Activated CD8-positive, alpha-beta memory T cell treated with anti-CD3 and anti-CD28 coated beads, Interleukin-2, amount 50 U/mL, for 1 hour (primary cell): ENCODE measurements around the gene TDRD7.

Source experiments
- DNase-seq: peaks from one replicate; pipeline ENCODE4 v3.0.0-alpha.2; 2020; ENCODE audit errors: extremely low read depth

TDRD7 gene

GRCh38 chr9:97411789-97412625 is at the start of gene TDRD7:
Gene TDRD7 (plus strand): TSS chr9:97412096. CDS start chr9:97428466, 16,370 bp downstream.
- peak; percentile 63 for DNase-seq

GRCh38 chr9:97362777-97363545 is 48.9 kb upstream of the TDRD7 start:
- no peak for DNase-seq

DNA sequence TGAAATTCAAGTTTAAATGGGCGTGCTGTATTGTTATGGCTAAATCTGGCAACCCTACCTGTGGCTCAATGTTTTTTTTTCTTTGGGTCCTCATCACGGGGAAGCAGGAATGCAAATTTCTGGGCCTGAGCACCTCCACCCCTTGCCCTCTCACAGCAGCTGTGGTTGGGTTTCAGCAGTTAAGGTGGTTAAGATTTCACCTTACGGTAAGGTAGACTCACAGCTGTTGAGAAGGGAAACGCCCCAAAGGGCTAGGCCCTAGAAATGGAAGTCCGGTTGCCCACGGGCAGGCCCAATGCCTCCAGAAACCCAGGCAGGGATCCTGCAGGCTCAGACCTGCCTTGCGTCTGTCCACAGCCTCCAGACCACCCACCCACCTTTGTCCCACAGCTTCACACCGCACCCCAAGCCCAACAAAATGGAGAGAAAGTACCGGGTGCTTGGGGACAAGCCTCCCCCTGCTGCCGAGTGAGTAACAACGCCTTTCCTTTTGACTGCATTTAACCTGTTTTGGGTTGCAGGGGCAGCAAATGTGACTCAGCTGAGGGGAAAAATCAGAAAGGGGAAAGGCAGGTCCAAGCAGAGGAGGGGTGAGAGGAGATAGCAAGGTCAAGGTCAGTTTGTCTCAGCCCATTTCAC is 48.1 kb upstream of the TDRD7 start:
- no peak for DNase-seq

- DNase-seq, result no peak
Measured at GRCh38 chr9:97364769-97365490, 47.0 kb upstream of the TDRD7 start.

DNA sequence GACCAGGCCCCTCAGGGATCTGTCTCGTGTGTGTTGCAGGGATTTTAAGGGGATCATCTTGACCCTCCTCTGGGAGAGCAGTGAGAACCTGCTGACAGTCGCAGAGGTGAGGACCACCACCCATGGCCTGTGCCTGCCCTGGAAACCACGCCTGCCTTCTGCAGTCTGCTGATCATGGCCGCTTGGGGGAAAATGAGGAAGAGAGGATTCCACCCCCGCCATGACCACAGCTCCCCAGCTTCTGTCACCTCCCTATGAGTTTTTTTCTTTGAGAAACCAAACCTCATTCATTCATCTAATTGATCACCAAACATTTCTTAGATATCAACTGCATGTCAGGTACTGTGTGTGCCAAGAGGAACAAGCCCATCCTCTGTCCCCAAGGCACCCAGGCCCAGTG is 46.3 kb upstream of the TDRD7 start:
- no peak for DNase-seq

GRCh38 chr9:97366476-97366875 is 45.4 kb upstream of the TDRD7 start:
- no peak for DNase-seq

DNA sequence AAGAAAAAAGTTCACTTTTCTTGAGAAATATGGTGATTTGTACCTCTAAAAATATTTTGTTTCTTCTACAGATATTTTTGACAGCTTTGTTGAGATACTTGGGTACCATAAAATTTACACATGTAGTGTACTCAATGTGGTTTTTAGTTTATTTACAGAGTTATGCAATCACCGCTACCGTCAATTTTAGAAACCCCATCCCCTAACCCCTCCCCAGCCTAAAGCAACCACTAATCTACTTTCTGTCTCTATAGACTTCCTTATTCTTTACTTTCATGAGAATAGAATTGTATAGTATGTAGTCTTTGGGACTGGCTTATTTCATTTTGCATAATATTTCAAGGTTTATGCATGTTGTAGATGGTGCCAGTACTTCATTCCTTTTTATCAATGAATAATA is 45.0 kb upstream of the TDRD7 start:
- DNase-seq, result no peak

- no peak for DNase-seq
Measured at GRCh38 chr9:97367729-97368128, 44.2 kb upstream of the TDRD7 start.

DNA sequence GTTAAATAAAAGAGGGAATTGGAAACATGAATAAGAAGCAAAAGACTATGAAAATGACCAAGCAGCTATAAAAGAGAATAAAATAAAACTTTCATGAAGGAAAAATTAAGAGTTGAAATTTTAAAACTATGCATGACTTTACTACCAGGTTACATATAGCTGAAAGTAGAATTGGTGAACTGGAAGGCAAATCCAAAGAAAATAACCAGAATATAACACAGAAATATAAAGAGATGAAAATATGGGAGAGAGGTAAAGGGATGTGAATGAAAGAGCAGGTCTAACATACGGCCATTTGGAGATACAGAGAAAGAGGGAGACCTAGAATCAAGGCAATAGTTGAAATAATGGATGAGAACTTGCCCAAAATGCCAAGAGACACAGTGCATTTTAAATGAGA is 42.9 kb upstream of the TDRD7 start:
- DNase-seq, result no peak

DNA sequence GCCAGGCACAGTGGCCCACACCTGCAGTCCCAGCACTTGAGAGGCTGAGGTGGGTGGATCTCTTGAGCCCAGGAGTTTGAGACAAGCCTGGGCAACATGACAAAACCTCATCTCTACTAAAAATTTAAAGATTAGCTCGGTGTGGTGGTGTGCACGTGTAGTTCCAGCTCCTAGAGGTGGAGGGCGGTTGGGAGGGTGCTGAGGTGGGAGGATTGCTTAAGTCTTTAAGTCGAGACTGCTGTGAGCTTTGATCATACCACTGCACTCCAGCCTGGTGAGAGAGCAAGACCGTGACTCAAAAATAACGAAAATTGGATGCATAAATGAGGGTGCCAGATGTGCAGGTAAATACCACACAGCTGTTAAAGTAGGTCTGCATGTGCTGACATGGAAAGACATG is 39.3 kb upstream of the TDRD7 start:
- no peak for DNase-seq

- DNase-seq, result no peak
Measured at GRCh38 chr9:97373331-97373730, 38.6 kb upstream of the TDRD7 start.

- DNase-seq, result no peak
Measured at GRCh38 chr9:97374811-97375210, 37.1 kb upstream of the TDRD7 start.

GRCh38 chr9:97376902-97377301 is 35.0 kb upstream of the TDRD7 start:
- no peak for DNase-seq

- no peak for DNase-seq
Measured at GRCh38 chr9:97382099-97382718, 29.7 kb upstream of the TDRD7 start.

DNA sequence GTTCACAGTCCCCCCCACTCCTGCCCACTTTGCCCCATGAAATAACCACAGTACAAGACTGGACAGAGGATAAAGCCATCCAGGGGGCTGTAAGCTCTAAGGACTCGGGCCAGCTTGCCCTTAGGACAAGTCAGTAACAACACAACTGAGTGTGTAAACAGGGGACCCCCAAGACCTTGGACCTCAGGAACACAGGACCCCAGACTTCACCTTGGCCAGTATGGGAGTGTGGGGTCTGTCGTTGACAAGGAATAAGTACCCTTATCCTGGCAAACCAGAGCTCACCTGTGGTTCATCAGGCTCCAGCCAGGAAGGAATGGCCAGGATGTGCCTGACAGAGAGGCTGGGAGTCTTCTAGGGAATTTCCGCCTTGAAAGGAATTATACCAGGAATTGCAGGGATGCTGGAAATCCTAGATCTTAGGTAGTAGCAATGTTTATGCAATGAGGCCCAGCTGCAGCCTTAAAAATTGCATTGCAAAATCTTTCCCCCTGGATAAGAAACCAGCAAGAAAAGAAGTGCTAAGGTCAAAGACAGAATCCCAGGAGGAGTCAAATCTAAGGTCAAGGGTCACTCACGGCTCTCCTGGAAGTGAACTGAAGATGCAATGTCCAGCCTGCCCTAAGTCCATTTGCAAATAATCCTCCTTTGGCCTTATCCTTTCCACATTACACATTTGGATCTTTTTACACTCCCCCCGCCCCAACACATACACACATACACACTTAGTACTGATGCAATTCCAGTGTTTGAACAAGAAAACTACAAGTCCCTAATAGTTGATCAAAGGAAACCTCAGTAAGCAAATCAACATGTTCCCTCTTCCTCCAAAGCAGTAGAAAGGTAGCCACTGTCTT is 27.3 kb upstream of the TDRD7 start:
- no peak for DNase-seq

GRCh38 chr9:97385626-97386264 is 26.2 kb upstream of the TDRD7 start:
- no peak for DNase-seq

- DNase-seq, result no peak
Measured at GRCh38 chr9:97386265-97386633, 25.6 kb upstream of the TDRD7 start.

DNA sequence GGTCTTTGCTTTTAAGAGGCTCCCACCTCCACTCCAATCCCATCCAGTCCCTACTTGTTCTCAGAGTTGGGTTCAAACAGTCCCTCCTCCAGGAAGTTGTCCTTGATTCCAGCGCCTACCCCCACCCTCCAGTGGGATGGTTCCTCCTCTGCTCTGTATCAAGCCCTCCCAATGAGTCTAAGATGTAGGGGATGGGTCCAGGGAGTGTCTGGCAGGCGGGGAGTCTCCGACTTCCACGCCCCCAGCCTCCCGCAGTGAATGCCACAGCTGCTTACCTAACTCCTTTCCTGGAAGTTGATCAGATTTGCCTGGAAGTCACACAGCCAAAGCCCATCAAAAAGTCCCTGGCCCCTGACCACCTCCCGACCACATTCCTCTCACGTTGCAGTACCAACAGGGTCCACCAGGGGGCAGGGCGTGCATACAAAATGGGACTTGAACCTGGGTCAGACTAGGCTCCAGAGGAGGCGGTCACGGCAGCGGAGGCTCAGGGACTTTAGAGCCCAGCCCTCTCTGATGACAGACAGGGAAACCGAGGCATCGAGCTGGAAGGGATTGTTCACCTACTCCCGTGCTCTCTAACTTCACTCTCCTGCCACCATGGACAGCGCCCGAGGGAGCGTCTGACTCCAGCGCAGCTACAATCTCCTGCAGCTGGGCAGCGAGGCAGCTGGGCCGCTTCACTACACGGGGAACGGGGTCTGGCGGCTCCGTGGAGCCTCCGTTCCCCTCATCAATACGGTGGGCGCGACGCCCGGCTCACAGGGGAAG is 25.0 kb upstream of the TDRD7 start:
- DNase-seq, result no peak

DNA sequence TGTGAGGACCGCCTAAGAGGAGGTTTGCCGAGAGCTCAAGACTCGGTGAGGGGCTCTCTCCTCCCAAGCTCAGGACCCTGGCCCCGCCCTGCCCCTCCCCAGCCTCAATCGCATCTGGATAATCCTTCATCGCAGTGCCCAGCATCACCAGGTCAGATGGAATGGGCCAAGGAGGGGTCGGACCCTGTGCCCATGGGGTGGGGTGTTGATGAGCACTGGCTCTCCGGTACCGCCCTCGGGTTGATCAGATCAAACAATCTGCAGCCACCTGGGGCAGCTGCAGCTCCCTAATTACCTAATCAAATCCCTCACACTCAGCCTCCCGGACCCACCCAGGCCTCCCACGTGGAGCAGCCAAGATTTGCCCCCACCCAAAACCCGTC is 24.4 kb upstream of the TDRD7 start:
- no peak for DNase-seq
